ENCODE results near the gene PCDHGB4. TPM values are rescaled to one million over a fixed set of nuclear protein-coding genes. Genes with fewer than 3 reads are reported as not detected.
A peak's percentile ranks its signal among the peaks of the same experiment; 100 is the strongest.
"Not testable (repeated sequence)": the region's sequence is repeated elsewhere in the genome, so short reads cannot be mapped to it uniquely, and the experiment has no call there.

The PCDHGB4 gene
- 1 to 10 TPM in 2 of 3 donors, under 1 TPM in 1; 0.65 to 5.3 (median 1.2) TPM for total RNA-seq
- long read RNA-seq, donor 1: 0 reads
- long read RNA-seq, donor 2: 0 reads

DNA sequence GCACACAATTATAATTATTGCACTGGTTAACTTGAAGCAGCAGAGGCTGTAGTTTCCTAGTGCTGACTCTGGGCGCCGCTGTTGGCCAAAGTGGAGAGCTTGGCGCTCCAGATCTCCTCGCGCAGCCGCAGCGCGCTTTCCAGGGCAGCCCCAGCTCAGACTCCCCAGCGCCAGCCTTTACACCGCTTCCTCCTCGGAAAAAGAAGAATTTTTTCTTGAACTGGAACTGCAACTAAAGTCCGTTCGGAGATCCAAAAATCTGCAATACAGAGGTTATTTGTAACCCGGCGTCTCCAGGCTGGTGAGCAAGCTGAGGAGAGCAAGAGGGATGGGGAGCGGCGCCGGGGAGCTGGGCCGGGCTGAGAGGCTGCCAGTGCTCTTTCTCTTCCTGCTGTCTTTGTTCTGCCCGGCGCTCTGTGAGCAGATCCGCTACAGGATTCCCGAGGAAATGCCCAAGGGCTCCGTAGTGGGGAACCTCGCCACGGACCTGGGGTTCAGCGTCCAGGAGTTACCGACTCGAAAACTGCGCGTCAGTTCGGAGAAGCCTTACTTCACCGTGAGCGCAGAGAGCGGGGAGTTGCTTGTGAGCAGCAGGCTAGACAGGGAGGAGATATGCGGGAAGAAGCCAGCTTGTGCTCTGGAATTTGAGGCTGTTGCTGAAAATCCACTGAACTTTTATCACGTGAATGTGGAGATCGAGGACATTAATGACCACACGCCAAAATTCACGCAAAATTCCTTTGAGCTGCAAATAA lies at the start of gene PCDHGB4:
TSS of gene PCDHGB4 (plus strand) at position 142 of the 755 bp plus-strand sequence. CDS start at position 329, 187 bp downstream.
- H3K4me3 ChIP-seq; intact Hi-C loops (cut with DNase I, micrococcal nuclease); H3K36me3 ChIP-seq (ENCODE audit: low read depth); H3K4me1 ChIP-seq (ENCODE audit: low read depth): not testable (repeated sequence)
- ATAC-seq: peak; percentile 63
- peaks cover 92% of the 10 kb centered on the region for H3K9me3 ChIP-seq
- peak in 1 of 3 donors; percentile 21 for DNase-seq

DNA sequence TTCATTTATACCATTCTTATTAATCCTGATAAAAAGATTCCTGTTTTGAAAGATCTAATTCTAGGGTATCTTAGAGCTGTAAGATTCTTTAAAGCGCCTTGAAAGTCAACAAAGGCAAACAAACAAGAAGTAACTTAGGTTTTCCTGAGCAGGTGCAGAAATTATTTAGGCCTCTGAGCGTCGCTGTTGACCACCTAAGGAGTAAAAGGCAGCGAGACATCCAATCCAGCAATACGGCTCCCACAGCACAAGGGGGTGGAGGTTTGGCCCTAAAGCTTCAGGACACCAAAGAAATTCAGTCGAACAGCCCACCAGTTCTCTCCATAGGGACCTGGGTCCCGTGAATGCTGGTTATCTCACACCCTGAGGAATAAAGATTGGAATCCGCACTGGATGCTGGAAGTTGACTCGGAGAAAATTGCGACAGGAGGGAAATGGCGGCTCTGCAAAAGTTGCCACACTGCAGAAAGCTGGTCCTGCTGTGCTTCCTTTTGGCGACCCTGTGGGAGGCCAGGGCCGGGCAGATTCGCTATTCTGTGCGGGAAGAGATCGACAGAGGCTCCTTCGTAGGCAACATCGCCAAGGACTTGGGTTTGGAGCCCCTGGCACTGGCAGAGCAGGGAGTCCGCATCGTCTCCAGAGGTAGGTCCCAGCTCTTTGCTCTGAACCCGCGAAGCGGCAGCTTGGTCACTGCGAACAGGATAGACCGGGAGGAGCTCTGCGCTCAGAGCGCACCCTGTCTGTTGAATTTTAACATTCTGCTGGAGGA lies 48.8 kb upstream of the PCDHGB4 start, which contains the start of gene PCDHGA2:
TSS of gene PCDHGA2 (plus strand) at position 223 of the 769 bp plus-strand sequence.
- Histone ChIP-seq H3K36me3 (ENCODE audit: low read depth) (no peaks in the 10 kb centered on the region), H3K4me3 (no peak within 1 kb of the TSS), H3K9me3 (peaks cover 58% of the 10 kb centered on the region), H3K4me1 (ENCODE audit: low read depth) (no peaks in the 10 kb centered on the region)
- DNase-seq (no peak), ATAC-seq (no peak)
- intact Hi-C loops (cut with DNase I, micrococcal nuclease): no loop called here
- TF ChIP-seq, protein P1, sequence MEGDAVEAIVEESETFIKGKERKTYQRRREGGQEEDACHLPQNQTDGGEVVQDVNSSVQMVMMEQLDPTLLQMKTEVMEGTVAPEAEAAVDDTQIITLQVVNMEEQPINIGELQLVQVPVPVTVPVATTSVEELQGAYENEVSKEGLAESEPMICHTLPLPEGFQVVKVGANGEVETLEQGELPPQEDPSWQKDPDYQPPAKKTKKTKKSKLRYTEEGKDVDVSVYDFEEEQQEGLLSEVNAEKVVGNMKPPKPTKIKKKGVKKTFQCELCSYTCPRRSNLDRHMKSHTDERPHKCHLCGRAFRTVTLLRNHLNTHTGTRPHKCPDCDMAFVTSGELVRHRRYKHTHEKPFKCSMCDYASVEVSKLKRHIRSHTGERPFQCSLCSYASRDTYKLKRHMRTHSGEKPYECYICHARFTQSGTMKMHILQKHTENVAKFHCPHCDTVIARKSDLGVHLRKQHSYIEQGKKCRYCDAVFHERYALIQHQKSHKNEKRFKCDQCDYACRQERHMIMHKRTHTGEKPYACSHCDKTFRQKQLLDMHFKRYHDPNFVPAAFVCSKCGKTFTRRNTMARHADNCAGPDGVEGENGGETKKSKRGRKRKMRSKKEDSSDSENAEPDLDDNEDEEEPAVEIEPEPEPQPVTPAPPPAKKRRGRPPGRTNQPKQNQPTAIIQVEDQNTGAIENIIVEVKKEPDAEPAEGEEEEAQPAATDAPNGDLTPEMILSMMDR (IDR thresholded peaks at IDR 0.05): no peak

DNA sequence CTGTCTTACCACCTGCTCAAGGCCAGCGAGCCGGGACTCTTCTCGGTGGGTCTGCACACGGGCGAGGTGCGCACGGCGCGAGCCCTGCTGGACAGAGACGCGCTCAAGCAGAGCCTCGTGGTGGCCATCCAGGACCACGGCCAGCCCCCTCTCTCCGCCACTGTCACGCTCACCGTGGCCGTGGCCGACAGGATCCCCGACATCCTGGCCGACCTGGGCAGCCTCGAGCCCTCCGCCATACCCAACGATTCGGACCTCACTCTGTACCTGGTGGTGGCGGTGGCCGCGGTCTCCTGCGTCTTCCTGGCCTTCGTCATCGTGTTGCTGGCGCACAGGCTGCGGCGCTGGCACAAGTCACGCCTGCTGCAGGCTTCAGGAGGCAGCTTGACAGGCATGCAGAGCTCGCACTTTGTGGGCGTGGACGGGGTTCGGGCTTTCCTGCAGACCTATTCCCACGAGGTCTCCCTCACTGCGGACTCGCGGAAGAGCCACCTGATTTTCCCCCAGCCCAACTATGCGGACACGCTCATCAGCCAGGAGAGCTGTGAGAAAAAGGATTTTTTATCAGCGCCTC lies 46.6 kb upstream of the PCDHGB4 start:
- intact Hi-C loops (cut with DNase I, micrococcal nuclease); H3K4me3 ChIP-seq; ATAC-seq: not testable (repeated sequence)

DNA sequence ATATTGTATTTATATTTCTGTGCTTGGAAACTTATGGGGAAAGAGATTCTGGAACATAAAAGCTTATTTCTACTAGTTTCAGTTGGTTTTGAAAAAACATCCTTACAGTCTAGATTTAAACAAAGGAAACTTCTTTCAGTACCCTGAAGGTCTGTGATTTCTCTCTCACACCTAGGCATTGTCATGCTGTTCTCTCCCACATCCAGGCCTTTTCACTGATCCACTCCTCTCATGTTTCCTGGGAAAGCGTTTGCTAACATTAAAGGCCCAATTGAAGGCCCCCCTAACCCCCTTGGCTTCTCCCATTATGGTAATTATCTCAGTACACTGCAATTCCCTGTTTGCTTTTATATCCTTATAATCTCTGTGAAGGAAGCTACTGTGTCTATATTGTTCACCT lies 44.7 kb upstream of the PCDHGB4 start:
- DNase-seq: no peak
- H3K9me3 ChIP-seq: peaks cover 80% of the 10 kb centered on the region

More for the DNA sequence above, 46.6 kb upstream of the PCDHGB4 start:
- H3K9me3 ChIP-seq: peaks cover 76% of the 10 kb centered on the region
- not testable (repeated sequence) for H3K4me1 ChIP-seq (ENCODE audit: low read depth); DNase-seq; H3K36me3 ChIP-seq (ENCODE audit: low read depth)

DNA sequence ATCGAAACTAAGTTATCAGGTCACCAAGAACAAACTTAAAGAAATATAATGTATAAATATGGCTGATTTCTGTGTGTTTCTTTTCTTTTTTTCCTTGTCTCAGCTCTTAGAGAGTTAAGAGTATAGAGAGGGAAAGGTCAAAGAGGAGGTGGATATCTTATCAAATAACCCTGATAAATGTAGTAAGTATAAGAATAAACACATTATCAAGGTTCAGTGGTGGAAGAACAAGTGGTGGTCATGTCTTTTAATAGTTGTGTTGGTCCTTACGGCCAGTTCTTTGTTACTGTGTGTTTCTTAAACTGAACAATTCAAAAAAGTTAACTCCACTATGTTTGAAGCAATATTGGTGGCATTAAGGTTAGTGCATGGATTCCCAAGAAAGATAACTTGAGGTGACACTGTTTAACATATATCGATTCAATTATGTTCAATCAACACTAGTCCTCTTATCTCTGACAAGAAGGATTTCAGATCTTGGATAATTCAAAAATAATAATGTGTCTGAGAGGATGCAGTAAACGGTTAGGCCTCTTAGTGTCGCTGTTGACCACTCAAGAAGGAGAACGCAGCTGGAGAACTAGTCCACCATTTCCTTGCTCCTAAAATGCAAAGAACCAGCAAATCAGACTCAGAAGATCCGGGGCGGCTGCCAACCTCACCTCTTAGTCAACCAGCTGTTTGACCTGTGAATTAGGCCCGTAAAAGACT lies 44.1 kb upstream of the PCDHGB4 start, which contains the start of gene PCDHGA3:
TSS of gene PCDHGA3 (plus strand) at position 588 of the 711 bp plus-strand sequence. CDS start 205 bp downstream, outside the sequence.
- ATAC-seq (no peak), DNase-seq (no peak)
- Histone ChIP-seq H3K4me1 (ENCODE audit: low read depth) (no peaks in the 10 kb centered on the region), H3K9me3 (peaks cover 82% of the 10 kb centered on the region), H3K4me3 (no peak within 1 kb of the TSS), H3K36me3 (ENCODE audit: low read depth) (no peaks in the 10 kb centered on the region)
- TF ChIP-seq, protein P1 (IDR thresholded peaks at IDR 0.05): no peak
- intact Hi-C loops (cut with DNase I, micrococcal nuclease): no loop called here

More for the DNA sequence above, 44.7 kb upstream of the PCDHGB4 start:
- TF ChIP-seq, protein P1 (IDR thresholded peaks at IDR 0.05): no peak
- intact Hi-C loops (cut with DNase I, micrococcal nuclease): no loop called here
- Histone ChIP-seq H3K36me3 (ENCODE audit: low read depth) (no peaks in the 10 kb centered on the region), H3K4me1 (ENCODE audit: low read depth) (no peaks in the 10 kb centered on the region), H3K4me3 (no peak overlapping the region)
- ATAC-seq: no peak

DNA sequence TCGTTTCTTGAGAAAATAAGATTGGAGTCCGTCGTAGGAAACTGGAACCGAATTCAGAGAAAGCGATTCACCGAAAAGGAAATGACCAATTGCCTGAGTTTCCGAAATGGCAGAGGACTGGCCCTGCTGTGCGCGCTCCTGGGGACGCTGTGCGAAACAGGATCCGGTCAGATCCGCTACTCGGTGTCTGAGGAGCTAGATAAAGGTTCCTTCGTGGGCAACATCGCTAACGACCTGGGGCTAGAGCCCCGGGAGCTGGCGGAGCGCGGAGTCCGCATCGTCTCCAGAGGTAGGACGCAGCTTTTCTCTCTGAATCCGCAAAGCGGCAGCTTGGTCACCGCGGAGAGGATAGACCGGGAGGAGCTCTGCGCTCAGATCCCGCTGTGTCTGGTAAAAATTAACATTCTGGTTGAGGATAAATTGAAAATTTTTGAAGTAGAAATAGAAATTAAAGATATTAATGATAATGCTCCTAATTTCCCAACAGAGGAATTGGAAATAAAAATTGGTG lies 43.5 kb upstream of the PCDHGB4 start:
- intact Hi-C loops (cut with DNase I, micrococcal nuclease): no loop called here
- ATAC-seq (no peak), DNase-seq (no peak)
- TF ChIP-seq, protein P1 (IDR thresholded peaks at IDR 0.05): no peak
- Histone ChIP-seq H3K4me1 (ENCODE audit: low read depth) (no peaks in the 10 kb centered on the region), H3K4me3 (no peak overlapping the region), H3K9me3 (peaks cover 80% of the 10 kb centered on the region), H3K36me3 (ENCODE audit: low read depth) (no peaks in the 10 kb centered on the region)
